SK-N-SH (cell line): ENCODE results near the gene GSTM2. TPM values are rescaled to one million over a fixed set of nuclear protein-coding genes. Genes with fewer than 3 reads are reported as not detected.
"Not testable (repeated sequence)": the region's sequence is repeated elsewhere in the genome, so short reads cannot be mapped to it uniquely, and the experiment has no call there.

ENCODE experiments used
- CTCF ChIA-PET: fragments of 300-600, 350-600 bp; formaldehyde crosslinking; extraction: SDS; loops from one replicate; lab custom pipeline; 2021; lab: Yijun Ruan, JAX
- POLR2A ChIA-PET: fragments of 350-600 bp; sonication (Branson Sonifier 250); formaldehyde crosslinking; extraction: SDS; loops from one replicate; lab custom pipeline; 2020; ENCODE audit warnings: antibody characterized with exemption, inconsistent platforms; lab: Yijun Ruan, JAX
- DNase-seq: peaks from one replicate; pipeline ENCODE4 v3.0.0; 2012
- H2AFZ ChIP-seq: fragments of 200-600 bp; sonication (generic); 2 replicates; pipeline ENCODE4 v1.8.1; 2016; ENCODE audit warnings: antibody characterized with exemption, mild to moderate bottlenecking, low read depth
- H3F3A ChIP-seq: fragments of 200-600 bp; sonication (generic); replicated peaks from 2 replicates; pipeline ENCODE3; 2016; ENCODE audit warnings: antibody characterized with exemption, mild to moderate bottlenecking; ENCODE audit not compliant: insufficient read depth
- H3K27ac ChIP-seq, 2 experiments: fragments of 200-500 bp in 1 of 2; fragments of 200-600 bp in 1 of 2; sonication (Bioruptor generic) in 1 of 2; sonication (generic), shearing (Covaris generic) in 1 of 2; 2 replicates each; pipeline versions ENCODE4 v1.5.1 to v1.6.1; 2014 to 2016; ENCODE audit warnings: low read depth in 2 of 2, inconsistent platforms in 1 of 2, low read length in 1 of 2, mild to moderate bottlenecking in 1 of 2, mixed read lengths in 1 of 2
- H3K27me3 ChIP-seq: fragments of 200-600 bp; sonication (generic), shearing (Covaris generic); 2 replicates; pipeline ENCODE4 v1.6.1; 2016; ENCODE audit warnings: mixed run types; ENCODE audit not compliant: insufficient read depth
- H3K36me3 ChIP-seq, 2 experiments: fragments of 200-500 bp in 1 of 2; fragments of 200-600 bp in 1 of 2; sonication (Bioruptor generic) in 1 of 2; sonication (generic) in 1 of 2; replicated peaks in 1 of 2; 2 replicates each; pipeline versions ENCODE3 to v1.5.1; 2014 to 2016; ENCODE audit warnings: low read length in 1 of 2, mild to moderate bottlenecking in 1 of 2; ENCODE audit not compliant: insufficient read depth in 2 of 2, control insufficient read depth in 1 of 2
- H3K4me1 ChIP-seq, 2 experiments: fragments of 200-500 bp in 1 of 2; fragments of 200-600 bp in 1 of 2; sonication (Bioruptor generic) in 1 of 2; sonication (generic), shearing (Covaris generic) in 1 of 2; 2 replicates each; pipeline versions ENCODE4 v1.5.1 to v1.6.1; 2014 to 2016; ENCODE audit warnings: low read depth in 1 of 2, low read length in 1 of 2, mixed run types in 1 of 2; ENCODE audit not compliant: insufficient read depth in 2 of 2, control insufficient read depth in 1 of 2
- H3K4me2 ChIP-seq: fragments of 200-600 bp; sonication (generic), shearing (Covaris generic); 2 replicates; pipeline ENCODE4 v1.6.1; 2017; ENCODE audit warnings: mixed run types
- H3K4me3 ChIP-seq, 2 experiments: fragments of 200-500 bp in 1 of 2; fragments of 200-600 bp in 1 of 2; sonication (Bioruptor generic) in 1 of 2; sonication (generic), shearing (Covaris generic) in 1 of 2; 2 replicates each; pipeline versions ENCODE4 v1.5.1 to v1.8.1; 2014 to 2016; ENCODE audit warnings: low read depth in 2 of 2, inconsistent platforms in 1 of 2, low read length in 1 of 2, mild to moderate bottlenecking in 1 of 2, mixed read lengths in 1 of 2, moderate library complexity in 1 of 2
- H3K79me2 ChIP-seq: fragments of 200-600 bp; sonication (generic); 2 replicates; pipeline ENCODE4 v1.8.1; 2017; ENCODE audit warnings: mild to moderate bottlenecking; ENCODE audit not compliant: insufficient read depth
- H3K9ac ChIP-seq: fragments of 200-600 bp; sonication (generic); 2 replicates; pipeline ENCODE4 v1.6.1; 2017; ENCODE audit warnings: mixed run types
- H3K9me2 ChIP-seq: fragments of 200-600 bp; sonication (generic); 2 replicates; pipeline ENCODE4 v1.6.1; 2017; ENCODE audit warnings: mixed run types
- H3K9me3 ChIP-seq: fragments of 200-600 bp; sonication (generic); 2 replicates; pipeline ENCODE4 v1.6.1; 2017; ENCODE audit warnings: mixed run types, mild to moderate bottlenecking, moderate library complexity
- H4K20me1 ChIP-seq: fragments of 200-600 bp; sonication (generic); 2 replicates; pipeline ENCODE4 v1.6.1; 2017; ENCODE audit warnings: mild to moderate bottlenecking, mixed run types; ENCODE audit not compliant: insufficient read depth
- CHD2 ChIP-seq: fragments of 150-350 bp; IDR thresholded peaks from 2 replicates; pipeline ENCODE4 v1.6.1; 2018; ENCODE audit warnings: low read length; ENCODE audit not compliant: partially characterized antibody
- EZH2phosphoT487 ChIP-seq: fragments of 200-600 bp; sonication (generic); IDR thresholded peaks from 2 replicates; pipeline ENCODE4 v1.6.1; 2017; ENCODE audit warnings: low read depth, mixed run types, mild to moderate bottlenecking, antibody characterized with exemption, moderate library complexity, borderline replicate concordance
- FOXM1 ChIP-seq: IDR thresholded peaks from 2 replicates; pipeline ENCODE4 v1.4.0; 2012; ENCODE audit warnings: low read depth, mild to moderate bottlenecking
- PBX3 ChIP-seq: IDR thresholded peaks from 2 replicates; pipeline ENCODE4; 2012
- RCOR1 ChIP-seq: fragments of 150-350 bp; IDR thresholded peaks from 2 replicates; pipeline ENCODE4 v1.6.1; 2017; ENCODE audit warnings: antibody characterized with exemption, low read length
- RFX5 ChIP-seq: IDR thresholded peaks from 2 replicates; pipeline ENCODE4 v1.6.1; 2012; ENCODE audit warnings: mild to moderate bottlenecking, improper control_type of control experiment, low read length
- USF2 ChIP-seq: fragments of 150-350 bp; IDR thresholded peaks from 2 replicates; pipeline ENCODE4 v1.6.1; 2017; ENCODE audit warnings: antibody characterized with exemption, low read length, low read depth, borderline replicate concordance
- YY1 ChIP-seq: IDR thresholded peaks from 2 replicates; pipeline ENCODE4 v1.4.0; 2012; ENCODE audit warnings: low read depth, mild to moderate bottlenecking
- WGBS: methylation state at CpG from one replicate; pipeline ENCODE4 v1.1.6; 2017; ENCODE audit warnings: low lambda C conversion rate; 5-methylcytosine and 5-hydroxymethylcytosine counted together
- polyA plus RNA-seq, 3 experiments: library from polyadenylated mRNA; depleted of rRNA; stranded (reverse); fragments of >200 nt; gene quantifications; 2 replicates each; pipeline ENCODE4 v1.2.3, GENCODE V29; 2012
- TF ChIP-seq, protein P1 (sequence below): fragments of 150-350 bp; IDR thresholded peaks from 2 replicates; pipeline ENCODE4 v1.6.1; 2016; ENCODE audit warnings: mild to moderate bottlenecking, low read depth, low read length

Gene GSTM2
- polyA plus RNA-seq, 1 of the 3 experiments (the other 2 are of a cell fraction), result 70.2 TPM

GRCh38 chr1:109691759-109692158, 23.9 kb downstream of the GSTM2 start (continued):
- TF ChIP-seq EZH2phosphoT487 (no peak), USF2 (no peak), YY1 (no peak)
- TF ChIP-seq, all 33 proteins: peak for 0

GRCh38 chr1:109694400-109694799, 26.5 kb downstream of the GSTM2 start:
- DNase-seq, H3F3A ChIP-seq, H3K9me3 ChIP-seq, H3K4me1 ChIP-seq, H4K20me1 ChIP-seq, H3K4me3 ChIP-seq, POLR2A ChIA-PET, H3K36me3 ChIP-seq, CTCF ChIA-PET, H3K27ac ChIP-seq, H3K9ac ChIP-seq, H3K79me2 ChIP-seq, H3K4me2 ChIP-seq, H3K27me3 ChIP-seq, H2AFZ ChIP-seq, H3K9me2 ChIP-seq: not testable (repeated sequence)
- no CpG with 5 or more reads among the region's 5 CpGs for WGBS

DNA sequence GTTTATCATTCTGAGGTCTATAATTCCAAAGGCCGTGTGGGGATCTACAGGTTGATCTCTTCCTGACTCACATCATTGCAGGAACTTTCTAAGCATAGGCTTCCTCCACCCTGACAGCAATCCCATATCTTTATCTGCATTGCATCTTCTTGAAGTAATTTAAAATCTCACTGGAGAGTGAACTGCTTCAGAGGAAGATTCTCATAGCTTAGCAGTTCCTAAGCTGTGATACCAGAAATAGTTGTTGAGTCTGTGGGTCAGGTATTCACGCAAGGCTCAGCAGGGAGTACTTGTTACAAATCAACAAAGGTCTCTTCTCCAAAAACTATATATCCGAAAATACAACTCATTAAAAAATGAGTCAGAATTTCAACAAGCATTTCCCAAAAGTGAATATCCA, 27.3 kb downstream of the GSTM2 start:
- no CpG with 5 or more reads among the region's 3 CpGs for WGBS

DNA sequence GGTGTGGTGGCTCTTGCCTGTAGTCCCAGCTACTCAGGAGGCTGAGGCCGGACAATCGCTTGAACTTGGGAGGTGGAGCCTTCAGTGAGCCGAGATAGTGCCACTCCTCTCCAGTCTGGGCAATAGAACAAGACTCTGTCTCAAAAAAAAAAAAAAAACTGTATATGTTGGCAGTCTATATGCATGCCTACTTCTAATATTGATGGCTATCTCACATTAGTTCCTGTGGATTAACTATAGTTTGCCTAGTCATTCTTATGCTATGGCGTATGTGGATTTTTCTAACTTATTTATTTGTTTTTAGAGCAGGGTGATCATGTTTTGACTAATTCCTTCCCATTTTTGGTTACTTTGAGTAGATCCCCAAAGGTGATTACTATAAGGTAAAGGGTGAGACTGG, 29.2 kb downstream of the GSTM2 start:
- ChIA-PET CTCF (no interaction called here), POLR2A (no interaction called here)
- no CpG with 5 or more reads among the region's 4 CpGs for WGBS

More for the DNA sequence above, 27.3 kb downstream of the GSTM2 start:
- DNase-seq, H3K79me2 ChIP-seq, H3K9ac ChIP-seq, H2AFZ ChIP-seq, POLR2A ChIA-PET, H3K36me3 ChIP-seq, H3K27me3 ChIP-seq, H3K9me3 ChIP-seq, H3K9me2 ChIP-seq, H3K4me3 ChIP-seq, CTCF ChIA-PET, H3K4me1 ChIP-seq, H3F3A ChIP-seq, H3K27ac ChIP-seq, H4K20me1 ChIP-seq, H3K4me2 ChIP-seq: not testable (repeated sequence)

GRCh38 chr1:109697861-109698260, 30.0 kb downstream of the GSTM2 start:
- H3K4me2 ChIP-seq, H3K4me3 ChIP-seq, H3K9ac ChIP-seq, H3K9me2 ChIP-seq, DNase-seq, CTCF ChIA-PET, H3K4me1 ChIP-seq, H3K27ac ChIP-seq, H3K79me2 ChIP-seq, H4K20me1 ChIP-seq, H3K36me3 ChIP-seq, POLR2A ChIA-PET, H2AFZ ChIP-seq, H3F3A ChIP-seq, H3K27me3 ChIP-seq, H3K9me3 ChIP-seq: not testable (repeated sequence)
- no CpG with 5 or more reads among the region's 4 CpGs for WGBS

More for the DNA sequence above, 29.2 kb downstream of the GSTM2 start:
- no peak for DNase-seq
- H3K4me1 ChIP-seq, result no peaks in the 10 kb centered on the region
- H3K27me3 ChIP-seq, result no peaks in the 10 kb centered on the region
- no peaks in the 10 kb centered on the region for H4K20me1 ChIP-seq
- no peak overlapping the region for H3K4me3 ChIP-seq
- no peaks in the 10 kb centered on the region for H3K36me3 ChIP-seq
- H3F3A ChIP-seq, result no peaks in the 10 kb centered on the region
- TF ChIP-seq FOXM1, result no peak
- no peak for TF ChIP-seq PBX3
- no peak for TF ChIP-seq CHD2
- TF ChIP-seq RCOR1, result no peak
- TF ChIP-seq, protein P1, sequence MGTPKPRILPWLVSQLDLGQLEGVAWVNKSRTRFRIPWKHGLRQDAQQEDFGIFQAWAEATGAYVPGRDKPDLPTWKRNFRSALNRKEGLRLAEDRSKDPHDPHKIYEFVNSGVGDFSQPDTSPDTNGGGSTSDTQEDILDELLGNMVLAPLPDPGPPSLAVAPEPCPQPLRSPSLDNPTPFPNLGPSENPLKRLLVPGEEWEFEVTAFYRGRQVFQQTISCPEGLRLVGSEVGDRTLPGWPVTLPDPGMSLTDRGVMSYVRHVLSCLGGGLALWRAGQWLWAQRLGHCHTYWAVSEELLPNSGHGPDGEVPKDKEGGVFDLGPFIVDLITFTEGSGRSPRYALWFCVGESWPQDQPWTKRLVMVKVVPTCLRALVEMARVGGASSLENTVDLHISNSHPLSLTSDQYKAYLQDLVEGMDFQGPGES, result no peak
- no peak for TF ChIP-seq RFX5
- no peaks in the 10 kb centered on the region for H3K9me2 ChIP-seq
- no peaks in the 10 kb centered on the region for H3K79me2 ChIP-seq
- no peak overlapping the region for H3K27ac ChIP-seq
- H3K9ac ChIP-seq, result no peak overlapping the region
- H3K9me3 ChIP-seq, result no peaks in the 10 kb centered on the region
- no peak overlapping the region for H3K4me2 ChIP-seq
- no peak overlapping the region for H2AFZ ChIP-seq
